Psoas muscle (tissue), 8 donors: ENCODE measurements around the gene BRD7. TPM values are rescaled to one million over a fixed set of nuclear protein-coding genes. Genes with fewer than 3 reads are reported as not detected.

ENCODE experiments used
- ATAC-seq, 4 donors: fragments of 200-7000 bp; cut with Tn5 transposase; one replicate each; pipeline ENCODE4 v1.9.1; 2020; ENCODE audit warnings: moderate library complexity in 3 of 4, mild to moderate bottlenecking in 2 of 4
- DNase-seq, 2 donors: peaks; one replicate each; pipeline ENCODE4 v3.0.0-alpha.2; 2020
- H3K27ac ChIP-seq: fragments of 200-600 bp; one replicate; pipeline ENCODE4 v1.8.0; 2022
- H3K27me3 ChIP-seq, 3 donors: fragments of 200-600 bp in 1 of 3; one replicate each; pipeline versions ENCODE4 v1.6.1 to v1.8.0; 2013 to 2022; ENCODE audit warnings: low read length in 2 of 3, mild to moderate bottlenecking in 2 of 3, moderate library complexity in 1 of 3; ENCODE audit not compliant: insufficient read depth in 3 of 3
- H3K36me3 ChIP-seq, 2 donors: fragments of 200-600 bp in 1 of 2; one replicate each; pipeline versions ENCODE4 v1.6.1 to v1.8.0; 2013 to 2022; ENCODE audit warnings: low read depth in 1 of 2, mild to moderate bottlenecking in 1 of 2, moderate library complexity in 1 of 2; ENCODE audit not compliant: insufficient read depth in 1 of 2
- H3K4me1 ChIP-seq: fragments of 200-600 bp; one replicate; pipeline ENCODE4 v1.8.0; 2022
- H3K4me3 ChIP-seq: fragments of 200-600 bp; one replicate; pipeline ENCODE4 v1.8.0; 2022; ENCODE audit warnings: mild to moderate bottlenecking
- H3K9me3 ChIP-seq: fragments of 200-600 bp; one replicate; pipeline ENCODE4 v1.8.0; 2022
- CTCF ChIP-seq: fragments of 200-600 bp; IDR thresholded peaks from one replicate; pipeline ENCODE4 v1.8.0; 2022; ENCODE audit warnings: antibody characterized with exemption
- WGBS, 3 donors: extraction: QIAGEN DNeasy Blood & Tissue Kit; methylation state at CpG; one replicate each; pipeline versions ENCODE4 v1.1.6 to v1.1.7; 2013; 5-methylcytosine and 5-hydroxymethylcytosine counted together
- intact Hi-C, 2 donors: fragments of 100-400 bp; cut with DNase I; formaldehyde crosslinking; loops; one replicate each; pipeline versions ENCODE4 v1.11.0 to v1.14.2; 2022
- polyA plus RNA-seq, 3 donors: library from polyadenylated mRNA; stranded (reverse); fragments of 200-250 nt; gene quantifications; one replicate each; pipeline ENCODE4 v1.2.3, GENCODE V29; 2013
- total RNA-seq, 4 donors: library from RNA; stranded (reverse); fragmentation: NEBNext Ultra II Directional in 2 of 4; extraction: Animal tissue kit (Norgen Biotek cat#: 25700) in 2 of 4; gene quantifications; one replicate each; pipeline versions ENCODE4 v1.2.1 to v1.2.4, GENCODE V29; 2021 to 2023
- donor health status: healthy with polysubstance abuse.
- donor health status: DM: no; HTN: no; CAD: no; lungs with moderate emphysema.
- donor health status: Bipolar disorder and iron deficiency.
- donor health status: healthy.
- donor health status: DM: yes; HTN: yes; CAD: no.
- donor health status: DM: no; HTN: no; CAD: no.
- donor health status: DM: no; HTN: no; CAD: no.
- donor health status: DM: yes; HTN: yes; CAD: no.

The BRD7 gene
- total and polyA plus RNA-seq, 7 donors = 32.4 to 77.1 (median 49.1) TPM

- Histone ChIP-seq H3K4me1 (no peaks in the 10 kb centered on the region), H3K27me3 (peaks cover 0 to 10% (median 3%) of the 10 kb centered on the region in 3 donors), H3K9me3 (no peaks in the 10 kb centered on the region), H3K4me3 (no peak overlapping the region), H3K27ac (no peak overlapping the region), H3K36me3 (no peaks in the 10 kb centered on the region)
- DNase-seq (no peak), ATAC-seq (no peak)
- no peak for TF ChIP-seq CTCF
- 76 to 84% (median 80%) methylated on average over 30 of the region's 30 CpGs for WGBS, 3 donors
- intact Hi-C loops = no loop called here
These were observed 22.3 kb upstream of the BRD7 start for GRCh38 chr16:50390914-50391716.

DNA sequence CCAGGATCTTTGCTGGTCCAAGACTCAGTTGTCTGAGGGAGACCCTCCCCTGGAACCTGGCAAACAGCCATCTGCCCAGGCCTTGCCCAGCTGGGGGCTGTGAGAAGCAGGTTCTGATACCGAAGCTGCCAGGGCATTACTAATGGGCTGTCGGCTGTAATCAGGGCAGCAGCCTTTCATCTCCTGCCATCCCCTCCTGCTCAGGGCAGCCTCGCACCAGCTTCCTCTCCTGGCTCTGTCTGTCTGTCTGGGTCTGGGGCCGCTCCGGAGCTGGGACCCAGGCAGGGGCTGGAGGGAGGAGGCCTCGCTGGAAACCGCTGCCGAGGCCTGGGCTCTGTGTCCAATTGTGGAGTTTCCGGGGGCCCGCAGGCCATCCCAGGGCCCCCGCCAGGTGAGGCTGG is 21.6 kb upstream of the BRD7 start:
- H3K27me3 ChIP-seq = peaks cover 0 to 11% (median 5%) of the 10 kb centered on the region in 3 donors
- intact Hi-C loops = no loop called here
- no peak overlapping the region for H3K27ac ChIP-seq
- H3K9me3 ChIP-seq = no peaks in the 10 kb centered on the region
- no peak for ATAC-seq
- DNase-seq = no peak
- no peak for TF ChIP-seq CTCF
- no peak overlapping the region for H3K4me3 ChIP-seq
- H3K4me1 ChIP-seq = no peaks in the 10 kb centered on the region
- 78 to 84% (median 80%) methylated on average over 10 to 11 of the region's 11 CpGs for WGBS, 3 donors
- H3K36me3 ChIP-seq = no peaks in the 10 kb centered on the region

DNA sequence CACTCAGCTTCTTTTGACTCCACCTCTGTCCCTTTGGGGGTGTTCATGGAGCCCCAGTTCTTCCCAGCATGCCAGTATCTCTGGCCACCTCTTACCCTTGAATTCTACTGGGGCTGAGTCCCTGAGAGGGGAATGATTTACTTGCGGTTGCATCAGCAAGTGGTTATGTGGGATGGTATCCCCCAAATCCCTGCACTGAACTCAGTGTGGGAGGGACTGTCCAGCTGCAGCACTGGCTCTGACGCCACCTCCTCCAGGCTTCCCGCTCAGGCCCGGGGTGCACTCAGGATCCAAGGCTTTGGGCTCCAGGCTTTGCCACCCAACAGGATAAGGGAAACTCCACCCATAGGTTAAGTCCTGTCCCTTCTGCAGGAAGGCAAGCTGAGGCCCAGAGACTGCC is 21.1 kb upstream of the BRD7 start:
- Histone ChIP-seq H3K4me1 (no peaks in the 10 kb centered on the region), H3K27ac (no peak overlapping the region), H3K36me3 (no peaks in the 10 kb centered on the region), H3K4me3 (no peak overlapping the region), H3K9me3 (no peaks in the 10 kb centered on the region), H3K27me3 (peaks cover 0 to 15% (median 5%) of the 10 kb centered on the region in 3 donors)
- intact Hi-C loops = no loop called here
- TF ChIP-seq CTCF = no peak
- no peak for ATAC-seq
- 89 to 97% (median 90%) methylated on average over 4 of the region's 4 CpGs for WGBS, 3 donors
- no peak for DNase-seq

DNA sequence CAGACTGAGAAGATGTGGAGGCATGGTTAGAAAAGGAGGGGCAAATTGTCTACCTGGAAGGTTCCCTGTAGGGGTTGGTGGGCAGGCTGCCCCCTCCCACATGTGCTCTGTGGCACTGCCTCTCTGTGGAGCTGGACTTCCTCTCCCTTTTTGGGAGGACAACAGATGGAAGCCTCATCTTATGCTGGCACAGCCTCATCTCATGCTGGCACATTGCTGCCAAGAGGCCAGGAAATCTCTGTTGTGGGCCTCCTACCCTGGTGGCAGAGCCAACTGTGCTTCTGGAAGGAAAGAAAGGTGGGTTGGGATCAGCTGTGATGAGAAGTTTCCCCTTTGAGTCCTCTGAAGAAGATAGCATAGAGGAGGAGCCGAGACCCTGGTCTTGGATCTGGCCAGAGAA is 19.7 kb upstream of the BRD7 start:
- no peaks in the 10 kb centered on the region for H3K4me1 ChIP-seq
- no peak for TF ChIP-seq CTCF
- ATAC-seq = no peak
- H3K9me3 ChIP-seq = no peaks in the 10 kb centered on the region
- H3K27me3 ChIP-seq = peaks cover 0 to 15% (median 5%) of the 10 kb centered on the region in 3 donors
- WGBS, 3 donors = 47 to 73% (median 59%) methylated on average over 1 of the region's 1 CpG
- no peak overlapping the region for H3K27ac ChIP-seq
- no peak for DNase-seq
- no peaks in the 10 kb centered on the region for H3K36me3 ChIP-seq
- intact Hi-C loops = no loop called here
- no peak overlapping the region for H3K4me3 ChIP-seq
